Measurements from ENCODE around the gene BRD9.

- TF ChIP-seq, protein P1, sequence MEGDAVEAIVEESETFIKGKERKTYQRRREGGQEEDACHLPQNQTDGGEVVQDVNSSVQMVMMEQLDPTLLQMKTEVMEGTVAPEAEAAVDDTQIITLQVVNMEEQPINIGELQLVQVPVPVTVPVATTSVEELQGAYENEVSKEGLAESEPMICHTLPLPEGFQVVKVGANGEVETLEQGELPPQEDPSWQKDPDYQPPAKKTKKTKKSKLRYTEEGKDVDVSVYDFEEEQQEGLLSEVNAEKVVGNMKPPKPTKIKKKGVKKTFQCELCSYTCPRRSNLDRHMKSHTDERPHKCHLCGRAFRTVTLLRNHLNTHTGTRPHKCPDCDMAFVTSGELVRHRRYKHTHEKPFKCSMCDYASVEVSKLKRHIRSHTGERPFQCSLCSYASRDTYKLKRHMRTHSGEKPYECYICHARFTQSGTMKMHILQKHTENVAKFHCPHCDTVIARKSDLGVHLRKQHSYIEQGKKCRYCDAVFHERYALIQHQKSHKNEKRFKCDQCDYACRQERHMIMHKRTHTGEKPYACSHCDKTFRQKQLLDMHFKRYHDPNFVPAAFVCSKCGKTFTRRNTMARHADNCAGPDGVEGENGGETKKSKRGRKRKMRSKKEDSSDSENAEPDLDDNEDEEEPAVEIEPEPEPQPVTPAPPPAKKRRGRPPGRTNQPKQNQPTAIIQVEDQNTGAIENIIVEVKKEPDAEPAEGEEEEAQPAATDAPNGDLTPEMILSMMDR (IDR thresholded peaks at IDR 0.05; ENCODE audit: insufficient read depth, low read depth, low read length): no peak
- no peak for TF ChIP-seq EZH2 (IDR thresholded peaks at IDR 0.05; ENCODE audit: insufficient read depth, low read length)
Observed at GRCh38 chr5:875931-876330, 16.7 kb downstream of the BRD9 start.

Measured in astrocyte (in vitro differentiated cells and primary cell).